HEK293T (cell line): ENCODE measurements around the gene CNTNAP1.

ENCODE experiments used
- CTCF ChIA-PET: fragments of 350-600 bp; formaldehyde crosslinking; extraction: SDS; loops from one replicate; lab custom pipeline; 2021; ENCODE audit warnings: antibody characterized with exemption, inconsistent platforms; lab: Yijun Ruan, JAX
- POLR2A ChIA-PET: fragments of 350-600 bp; formaldehyde crosslinking; extraction: SDS; loops from one replicate; lab custom pipeline; 2020; ENCODE audit warnings: antibody characterized with exemption, inconsistent platforms; lab: Yijun Ruan, JAX
- DNase-seq: peaks from one replicate; pipeline ENCODE4 v3.0.0; 2012; ENCODE audit warnings: mixed read lengths; ENCODE audit errors: extremely low spot score
- ARNT ChIP-seq: fragments of 450-650 bp; IDR thresholded peaks from 2 replicates; pipeline ENCODE4 v1.6.1; 2017; ENCODE audit warnings: mild to moderate bottlenecking
- BHLHE40 ChIP-seq: fragments of 450-650 bp; IDR thresholded peaks from 2 replicates; pipeline ENCODE4 v1.6.1; 2016; ENCODE audit warnings: mild to moderate bottlenecking, moderate library complexity, borderline replicate concordance
- CTBP1 ChIP-seq: fragments of 450-650 bp; IDR thresholded peaks from 2 replicates; pipeline ENCODE4 v1.6.1; 2016; ENCODE audit warnings: borderline replicate concordance
- ELF4 ChIP-seq: fragments of 450-650 bp; IDR thresholded peaks from 2 replicates; pipeline ENCODE4 v1.6.1; 2017; ENCODE audit warnings: antibody characterized with exemption
- FOXA1 ChIP-seq: fragments of 450-650 bp; IDR thresholded peaks from 2 replicates; pipeline ENCODE4 v1.6.1; 2016; ENCODE audit warnings: mild to moderate bottlenecking
- FOXK2 ChIP-seq: fragments of 450-650 bp; IDR thresholded peaks from 2 replicates; pipeline ENCODE4 v1.6.1; 2016; ENCODE audit warnings: mild to moderate bottlenecking
- FOXM1 ChIP-seq: fragments of 450-650 bp; IDR thresholded peaks from 2 replicates; pipeline ENCODE4 v1.6.1; 2017; ENCODE audit warnings: mild to moderate bottlenecking, borderline replicate concordance
- HDGF ChIP-seq: fragments of 450-650 bp; IDR thresholded peaks from 2 replicates; pipeline ENCODE4 v1.6.1; 2017; ENCODE audit warnings: antibody characterized with exemption, borderline replicate concordance
- L3MBTL2 ChIP-seq: fragments of 450-650 bp; conservative IDR thresholded peaks from 2 replicates; pipeline ENCODE4 v1.6.1; 2016; ENCODE audit warnings: mild to moderate bottlenecking
- LEF1 ChIP-seq: fragments of 450-650 bp; IDR thresholded peaks from 2 replicates; pipeline ENCODE4 v1.6.1; 2017; ENCODE audit warnings: mild to moderate bottlenecking, borderline replicate concordance
- NFRKB ChIP-seq: fragments of 450-650 bp; IDR thresholded peaks from 2 replicates; pipeline ENCODE4 v1.6.1; 2016; ENCODE audit warnings: mild to moderate bottlenecking, moderate library complexity
- SP1 ChIP-seq: fragments of 450-650 bp; IDR thresholded peaks from 2 replicates; pipeline ENCODE4 v1.6.1; 2017
- SUZ12 ChIP-seq: fragments of 450-650 bp; IDR thresholded peaks from 2 replicates; pipeline ENCODE4 v1.6.1; 2016; ENCODE audit warnings: mild to moderate bottlenecking
- TARDBP ChIP-seq: fragments of 450-650 bp; IDR thresholded peaks from 2 replicates; pipeline ENCODE4 v1.6.1; 2016
- ZNF384 ChIP-seq: fragments of 450-650 bp; IDR thresholded peaks from 2 replicates; pipeline ENCODE4 v1.6.1; 2016
- TF ChIP-seq, protein P1 (sequence below): fragments of 450-650 bp; IDR thresholded peaks from 2 replicates; pipeline ENCODE4 v1.6.1; 2016

Gene CNTNAP1

DNA sequence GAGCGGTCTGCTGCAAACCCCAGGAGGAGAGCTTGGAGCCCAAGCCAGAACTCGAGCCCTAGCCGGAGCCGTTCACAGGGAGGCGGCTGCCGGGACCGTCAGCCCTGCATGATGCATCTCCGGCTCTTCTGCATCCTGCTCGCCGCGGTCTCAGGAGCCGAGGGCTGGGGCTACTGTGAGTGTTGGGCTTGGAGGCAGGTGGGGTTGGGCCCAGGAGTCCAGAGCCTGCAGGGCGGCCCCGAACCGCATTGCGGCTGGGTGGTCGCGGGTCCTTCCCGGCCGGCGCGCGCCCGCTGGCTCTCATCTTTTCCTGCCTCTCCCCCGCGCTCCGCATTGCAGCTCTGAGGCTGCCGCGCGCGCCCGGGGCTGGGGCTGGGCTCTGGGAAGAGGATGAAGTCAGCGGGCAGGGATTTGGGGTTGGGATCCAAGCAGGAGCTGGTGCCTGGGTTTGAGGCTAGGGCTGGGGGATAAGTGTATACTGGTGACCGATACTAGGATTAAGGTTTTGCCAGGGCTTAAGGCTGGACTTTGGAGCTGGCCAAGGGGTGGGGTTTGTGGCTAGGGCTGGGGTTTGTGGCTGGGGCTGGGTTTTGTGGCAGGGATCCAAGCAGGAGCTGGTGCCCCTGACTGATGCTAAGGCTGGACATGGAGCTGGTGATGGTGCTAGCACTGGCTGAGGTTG lies 532 bp downstream of the CNTNAP1 start:
- ChIA-PET CTCF (interaction anchor here (2.2 kb wide), 1 partner anchor 104 kb away, joined by 14 read pairs; the partner anchor contains the start of gene PSMC3IP), POLR2A (interaction anchor here (0.7 to 2.4 kb wide), 12 partner anchors 8 to 151 kb away, joined by 3 to 21 read pairs (median 4); partner anchors contain the start of genes NAGLU, PSMC3IP, PSME3 and RETREG3)
- TF ChIP-seq ELF4 (no peak), TARDBP (no peak)
- peak; percentile 47 for DNase-seq

DNA sequence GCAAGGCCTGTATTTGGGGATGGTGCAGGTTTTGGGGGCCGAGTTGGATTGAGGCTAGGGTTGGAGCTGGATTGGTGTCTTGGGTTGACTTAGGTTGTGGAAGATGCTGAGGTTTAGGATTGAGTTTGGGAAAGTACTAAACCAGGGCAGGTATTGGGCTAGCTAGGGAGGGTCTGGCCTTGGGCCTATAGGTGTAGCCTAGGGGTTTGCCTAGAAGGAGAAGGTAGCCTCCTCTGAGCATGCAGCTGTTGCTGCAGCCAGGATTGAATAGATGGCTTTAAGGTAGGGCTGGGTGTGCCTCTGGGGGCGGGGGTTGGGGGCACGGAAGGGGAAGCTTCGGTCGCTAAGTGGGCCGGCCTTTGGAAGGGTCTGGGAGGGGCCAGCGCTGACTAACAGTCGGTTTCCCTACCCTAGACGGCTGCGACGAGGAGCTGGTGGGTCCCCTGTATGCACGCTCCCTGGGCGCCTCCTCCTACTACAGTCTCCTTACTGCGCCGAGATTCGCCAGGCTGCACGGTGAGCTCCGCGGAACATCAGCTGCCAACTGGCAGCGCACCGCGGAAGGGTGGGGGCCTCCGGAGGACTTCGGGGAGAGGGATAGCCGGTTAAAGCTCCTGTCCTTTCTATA lies 1.2 kb downstream of the CNTNAP1 start:
- no peak for DNase-seq
- ChIA-PET POLR2A (interaction anchor here (0.7 to 2.4 kb wide), 12 partner anchors 8 to 150 kb away, joined by 3 to 21 read pairs (median 4); partner anchors contain the start of genes NAGLU, PSMC3IP, PSME3 and RETREG3), CTCF (interaction anchor here (0.7 to 2.2 kb wide), 2 partner anchors 105 to 135 kb away, joined by 3 to 14 read pairs; partner anchors contain the start of gene PSMC3IP)
- TF ChIP-seq CTBP1 (no peak), SUZ12 (no peak), L3MBTL2 (no peak), HDGF (no peak), ARNT (no peak), BHLHE40 (no peak), ELF4 (no peak), FOXM1 (no peak), NFRKB (no peak), TARDBP (no peak), SP1 (no peak)
- TF ChIP-seq, protein P1, sequence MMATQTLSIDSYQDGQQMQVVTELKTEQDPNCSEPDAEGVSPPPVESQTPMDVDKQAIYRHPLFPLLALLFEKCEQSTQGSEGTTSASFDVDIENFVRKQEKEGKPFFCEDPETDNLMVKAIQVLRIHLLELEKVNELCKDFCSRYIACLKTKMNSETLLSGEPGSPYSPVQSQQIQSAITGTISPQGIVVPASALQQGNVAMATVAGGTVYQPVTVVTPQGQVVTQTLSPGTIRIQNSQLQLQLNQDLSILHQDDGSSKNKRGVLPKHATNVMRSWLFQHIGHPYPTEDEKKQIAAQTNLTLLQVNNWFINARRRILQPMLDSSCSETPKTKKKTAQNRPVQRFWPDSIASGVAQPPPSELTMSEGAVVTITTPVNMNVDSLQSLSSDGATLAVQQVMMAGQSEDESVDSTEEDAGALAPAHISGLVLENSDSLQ: no peak

DNA sequence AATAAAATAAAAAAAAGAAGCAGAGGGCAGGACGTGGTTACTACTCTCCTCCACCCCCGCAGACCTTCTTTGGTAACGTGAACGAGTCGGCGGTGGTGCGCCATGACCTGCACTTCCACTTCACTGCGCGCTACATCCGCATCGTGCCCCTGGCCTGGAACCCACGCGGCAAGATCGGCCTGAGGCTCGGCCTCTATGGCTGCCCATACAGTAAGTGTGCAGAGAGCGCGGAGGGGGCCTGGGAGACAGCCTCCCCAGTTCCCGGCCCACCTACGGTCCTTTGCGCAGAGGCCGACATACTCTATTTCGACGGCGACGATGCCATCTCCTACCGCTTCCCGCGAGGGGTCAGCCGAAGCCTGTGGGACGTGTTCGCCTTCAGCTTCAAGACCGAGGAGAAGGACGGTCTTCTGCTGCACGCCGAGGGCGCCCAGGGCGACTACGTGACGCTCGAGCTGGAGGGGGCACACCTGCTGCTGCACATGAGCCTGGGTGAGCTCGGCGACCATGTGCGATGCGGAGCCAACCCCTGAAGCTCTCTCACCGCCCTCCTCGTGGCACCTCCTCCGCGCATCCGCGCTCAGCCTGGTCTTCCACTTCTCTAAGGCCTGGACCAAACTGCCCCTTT lies 2.7 kb downstream of the CNTNAP1 start:
- DNase-seq: no peak
- ChIA-PET CTCF (no interaction called here), POLR2A (interaction anchor here (0.6 kb wide), 1 partner anchor 59 kb away, joined by 3 read pairs; the partner anchor contains the start of gene EZH1)
- TF ChIP-seq L3MBTL2 (no peak), HDGF (no peak), ELF4 (no peak), LEF1 (no peak), FOXM1 (no peak), ZNF384 (no peak), FOXK2 (no peak), ARNT (no peak), NFRKB (no peak)

DNA sequence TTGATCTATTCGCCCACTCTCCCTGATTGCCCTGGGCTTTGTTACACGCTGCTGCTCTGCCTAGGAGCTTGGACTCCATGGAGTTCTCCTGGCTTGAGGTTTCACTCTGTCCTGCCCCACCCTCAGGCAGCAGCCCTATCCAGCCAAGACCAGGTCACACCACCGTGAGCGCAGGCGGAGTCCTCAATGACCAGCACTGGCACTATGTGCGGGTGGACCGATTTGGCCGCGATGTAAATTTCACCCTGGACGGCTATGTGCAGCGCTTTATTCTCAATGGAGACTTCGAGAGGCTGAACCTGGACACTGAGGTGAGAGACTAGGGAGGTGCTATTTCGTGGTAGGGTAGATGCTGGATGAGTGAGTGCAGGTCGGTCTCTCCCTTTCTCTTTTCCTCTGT lies 3.5 kb downstream of the CNTNAP1 start:
- CTCF ChIA-PET: no interaction called here
- TF ChIP-seq ARNT: no peak
- TF ChIP-seq L3MBTL2: no peak
- no peak for TF ChIP-seq SP1
- no peak for TF ChIP-seq SUZ12
- TF ChIP-seq FOXM1: no peak
- TF ChIP-seq FOXA1: no peak
- TF ChIP-seq ZNF384: no peak
- no peak for TF ChIP-seq BHLHE40
- DNase-seq: no peak
- POLR2A ChIA-PET: no interaction called here

DNA sequence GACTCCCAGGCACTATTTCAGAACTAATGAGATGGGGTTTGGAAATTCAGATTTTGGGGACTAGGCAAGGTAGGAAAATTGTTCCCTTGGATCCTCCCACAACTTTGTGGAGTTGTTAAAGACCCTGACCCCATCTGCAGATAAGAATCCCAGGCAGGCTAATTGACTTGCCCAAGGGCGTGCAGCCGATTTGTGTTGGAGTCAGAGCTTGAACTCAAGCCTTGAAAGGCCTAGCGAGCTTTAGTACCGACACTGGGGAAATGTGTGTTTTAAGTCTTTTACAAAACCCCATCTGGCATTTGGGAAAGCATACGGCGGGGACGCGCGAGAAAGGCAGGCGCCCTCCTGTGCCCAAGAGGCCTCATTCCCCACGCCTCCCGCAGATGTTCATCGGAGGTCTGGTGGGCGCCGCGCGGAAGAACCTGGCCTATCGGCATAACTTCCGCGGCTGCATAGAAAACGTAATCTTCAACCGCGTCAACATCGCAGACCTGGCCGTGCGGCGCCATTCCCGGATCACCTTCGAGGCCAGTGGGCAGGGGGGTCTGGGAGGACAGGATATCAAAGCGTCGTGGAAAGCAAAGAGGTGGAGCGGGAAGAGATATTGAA lies 4.3 kb downstream of the CNTNAP1 start:
- ChIA-PET CTCF (no interaction called here), POLR2A (interaction anchor here (1.6 kb wide), 1 partner anchor 8 kb away, joined by 7 read pairs; no protein-coding TSS in a partner anchor)
- TF ChIP-seq ELF4 (no peak), CTBP1 (no peak), BHLHE40 (no peak), HDGF (no peak), LEF1 (no peak), ARNT (no peak), FOXK2 (no peak), SP1 (no peak)
- no peak for DNase-seq

DNA sequence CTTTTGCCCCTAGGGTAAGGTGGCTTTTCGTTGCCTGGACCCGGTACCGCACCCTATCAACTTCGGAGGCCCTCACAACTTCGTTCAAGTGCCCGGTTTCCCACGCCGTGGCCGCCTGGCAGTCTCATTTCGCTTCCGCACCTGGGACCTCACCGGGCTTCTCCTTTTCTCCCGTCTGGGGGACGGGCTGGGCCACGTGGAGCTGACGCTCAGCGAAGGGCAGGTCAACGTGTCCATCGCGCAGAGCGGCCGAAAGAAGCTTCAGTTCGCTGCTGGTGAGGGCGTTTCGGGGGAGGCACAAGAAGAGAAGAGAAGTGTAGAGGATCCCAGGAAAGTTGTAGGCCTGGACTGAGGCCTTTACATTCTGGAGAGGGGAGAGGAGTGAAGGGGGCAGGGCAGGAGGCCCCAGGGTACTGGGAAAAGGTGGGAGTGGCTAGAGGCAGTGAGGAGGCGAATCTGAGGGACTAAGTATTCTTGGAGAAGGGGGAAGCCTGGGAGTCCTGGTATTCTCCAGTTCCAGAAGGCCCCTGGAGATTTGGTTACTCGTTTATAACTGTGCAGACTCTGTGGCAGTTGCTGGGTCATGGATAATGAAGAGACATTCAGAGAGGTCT lies 5.5 kb downstream of the CNTNAP1 start:
- ChIA-PET POLR2A (interaction anchor here (1.6 kb wide), 1 partner anchor 10 kb away, joined by 7 read pairs; no protein-coding TSS in a partner anchor), CTCF (no interaction called here)
- DNase-seq: no peak
- TF ChIP-seq FOXM1: no peak
- TF ChIP-seq FOXA1: no peak
- TF ChIP-seq L3MBTL2: no peak
- no peak for TF ChIP-seq ARNT
- no peak for TF ChIP-seq HDGF
- TF ChIP-seq TARDBP: no peak
- TF ChIP-seq, protein P1: no peak
- no peak for TF ChIP-seq NFRKB
- TF ChIP-seq SP1: no peak
- TF ChIP-seq BHLHE40: no peak
- TF ChIP-seq ELF4: no peak
- no peak for TF ChIP-seq FOXK2
- TF ChIP-seq SUZ12: no peak
